GM21723 (cell line): ENCODE measurements around the gene PPP4R1.
"Not testable (repeated sequence)": the region's sequence is repeated elsewhere in the genome, so short reads cannot be mapped to it uniquely, and the experiment has no call there.

Experiments
- ATAC-seq: cut with Tn5 transposase; IDR thresholded peaks from one replicate; pipeline ENCODE4 v1.9.1; 2021; ENCODE audit warnings: mild to moderate bottlenecking, moderate library complexity; ENCODE audit not compliant: unreplicated experiment

PPP4R1 gene, protein sequence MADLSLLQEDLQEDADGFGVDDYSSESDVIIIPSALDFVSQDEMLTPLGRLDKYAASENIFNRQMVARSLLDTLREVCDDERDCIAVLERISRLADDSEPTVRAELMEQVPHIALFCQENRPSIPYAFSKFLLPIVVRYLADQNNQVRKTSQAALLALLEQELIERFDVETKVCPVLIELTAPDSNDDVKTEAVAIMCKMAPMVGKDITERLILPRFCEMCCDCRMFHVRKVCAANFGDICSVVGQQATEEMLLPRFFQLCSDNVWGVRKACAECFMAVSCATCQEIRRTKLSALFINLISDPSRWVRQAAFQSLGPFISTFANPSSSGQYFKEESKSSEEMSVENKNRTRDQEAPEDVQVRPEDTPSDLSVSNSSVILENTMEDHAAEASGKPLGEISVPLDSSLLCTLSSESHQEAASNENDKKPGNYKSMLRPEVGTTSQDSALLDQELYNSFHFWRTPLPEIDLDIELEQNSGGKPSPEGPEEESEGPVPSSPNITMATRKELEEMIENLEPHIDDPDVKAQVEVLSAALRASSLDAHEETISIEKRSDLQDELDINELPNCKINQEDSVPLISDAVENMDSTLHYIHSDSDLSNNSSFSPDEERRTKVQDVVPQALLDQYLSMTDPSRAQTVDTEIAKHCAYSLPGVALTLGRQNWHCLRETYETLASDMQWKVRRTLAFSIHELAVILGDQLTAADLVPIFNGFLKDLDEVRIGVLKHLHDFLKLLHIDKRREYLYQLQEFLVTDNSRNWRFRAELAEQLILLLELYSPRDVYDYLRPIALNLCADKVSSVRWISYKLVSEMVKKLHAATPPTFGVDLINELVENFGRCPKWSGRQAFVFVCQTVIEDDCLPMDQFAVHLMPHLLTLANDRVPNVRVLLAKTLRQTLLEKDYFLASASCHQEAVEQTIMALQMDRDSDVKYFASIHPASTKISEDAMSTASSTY

DNA sequence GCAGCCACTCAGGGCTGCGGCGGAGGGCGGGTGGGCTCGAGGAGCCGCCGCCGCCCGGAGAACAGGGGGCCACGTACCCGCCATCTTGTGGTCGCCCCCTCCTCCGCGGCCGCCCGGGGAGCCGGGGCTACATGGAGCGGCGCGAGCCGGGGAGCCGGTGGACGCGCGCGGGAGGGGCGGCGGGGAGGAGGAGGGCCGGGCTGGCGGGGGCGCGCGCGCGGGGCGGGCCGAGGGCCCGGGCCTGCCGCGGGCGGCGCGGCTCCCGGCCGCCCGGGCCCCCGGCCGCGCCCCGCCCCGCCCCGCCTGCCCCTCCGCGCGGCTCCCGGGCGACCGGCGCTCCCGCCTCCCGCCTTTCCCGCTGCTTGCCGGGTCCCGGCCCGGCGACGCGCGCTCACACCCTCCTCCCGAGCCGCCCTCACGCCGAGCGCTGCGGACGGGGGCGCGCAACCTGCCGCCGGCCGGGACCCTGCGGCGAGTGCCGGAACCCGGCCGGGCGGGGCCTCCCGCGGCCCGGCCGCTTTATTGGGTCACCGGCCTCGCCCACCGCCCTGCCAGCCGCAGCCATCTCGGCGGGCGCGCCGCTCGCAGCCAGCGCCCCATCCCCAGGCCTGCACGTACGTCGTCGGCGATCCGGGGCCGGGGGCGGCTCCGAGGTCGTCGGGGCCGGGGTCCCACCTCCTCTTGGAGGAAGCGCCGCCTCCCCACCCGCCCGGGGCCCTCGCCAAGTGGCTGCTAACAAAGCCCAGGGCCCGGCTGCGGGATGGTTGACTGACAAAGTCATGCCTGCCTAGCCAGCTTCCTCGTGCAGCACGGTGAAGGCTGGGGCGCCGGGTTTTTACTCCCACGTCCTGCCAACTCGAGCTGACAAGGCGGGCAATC, at the start of gene PPP4R1:
Gene PPP4R1, minus strand, starts transcription at position 159 of the 879 bp plus-strand sequence. Its CDS starts 75 bp downstream, at position 84.
- ATAC-seq: peak; percentile 56

DNA sequence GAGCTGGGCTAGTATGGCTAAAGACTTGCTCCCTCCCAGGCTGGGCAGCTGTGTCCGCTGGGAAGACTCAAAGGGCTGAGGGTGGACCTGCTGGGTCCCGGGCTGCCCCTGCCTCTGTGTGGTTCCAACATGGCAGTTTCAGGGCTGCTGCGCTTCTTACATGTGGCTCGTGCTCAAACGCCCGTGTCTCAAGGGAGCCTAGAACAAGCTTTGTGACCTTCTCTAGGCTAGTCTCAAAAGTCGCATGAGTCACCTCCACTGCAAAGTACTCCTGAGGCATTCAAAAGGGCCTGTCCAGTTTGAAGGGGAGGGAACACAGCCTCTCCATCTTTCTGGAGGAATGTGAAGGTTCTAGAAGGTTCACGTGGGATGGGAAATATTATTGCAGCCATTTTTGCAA, 49.0 kb upstream of the PPP4R1 start:
- ATAC-seq: no peak

DNA sequence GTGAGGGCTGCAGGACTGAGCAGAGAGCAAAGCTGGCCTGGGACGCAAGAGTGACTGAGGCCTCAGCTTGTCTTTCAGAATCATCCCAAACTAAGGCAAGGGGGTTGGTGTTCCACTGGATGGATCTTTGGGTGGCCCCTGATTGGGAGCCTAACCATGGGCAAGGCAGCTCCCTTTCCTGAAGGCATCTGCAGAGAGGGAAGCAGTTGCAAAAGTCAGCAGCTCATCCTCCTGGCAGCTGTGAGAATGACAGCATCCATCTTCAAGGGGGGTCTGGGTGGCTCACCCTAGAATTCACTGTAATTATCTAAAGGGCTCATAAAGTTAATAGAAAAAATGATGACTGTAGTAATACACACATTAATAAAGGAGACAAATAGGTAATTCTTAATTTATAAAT, 47.2 kb upstream of the PPP4R1 start:
- no peak for ATAC-seq

DNA sequence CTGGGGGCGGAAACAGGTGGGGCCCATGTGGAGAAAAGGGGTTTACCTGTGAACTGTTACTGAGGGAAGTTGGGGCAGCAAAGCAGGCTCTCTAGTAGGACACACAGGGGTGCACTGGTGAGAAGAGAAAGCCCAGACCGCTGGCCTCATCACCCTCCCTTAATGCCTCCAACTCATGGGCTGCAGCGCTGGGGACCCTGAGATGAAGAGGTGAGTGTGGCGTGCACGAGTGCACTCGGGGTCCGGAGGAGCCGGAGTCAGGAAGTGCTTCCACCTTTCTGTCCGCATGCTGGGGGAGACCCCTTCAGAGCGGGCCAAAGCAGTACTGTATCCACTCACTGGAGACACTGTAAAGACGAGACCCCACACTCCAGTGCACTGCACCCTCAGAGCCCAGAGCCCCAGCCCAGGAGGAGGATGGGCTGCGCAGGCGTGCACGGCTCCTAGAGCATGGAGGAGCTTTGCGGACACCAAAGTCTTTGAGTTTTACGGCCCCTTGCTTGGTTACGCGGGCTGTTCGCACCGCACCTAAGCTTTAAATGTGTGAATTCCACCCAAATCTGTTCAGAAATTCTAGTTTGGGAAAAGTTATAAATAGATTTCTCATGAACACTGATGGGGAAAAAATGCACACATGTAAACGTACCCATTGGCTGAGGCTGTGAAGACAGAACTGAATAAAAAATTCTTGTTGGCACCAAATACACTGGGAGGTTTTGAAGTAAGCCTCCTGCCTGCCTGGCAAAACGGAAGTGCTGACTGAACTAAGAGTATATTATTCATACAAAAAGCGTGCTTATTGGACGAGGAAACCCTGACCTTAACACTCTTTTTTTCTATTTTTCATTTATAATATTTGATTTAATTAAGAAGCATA, 45.4 kb upstream of the PPP4R1 start:
- ATAC-seq: no peak

DNA sequence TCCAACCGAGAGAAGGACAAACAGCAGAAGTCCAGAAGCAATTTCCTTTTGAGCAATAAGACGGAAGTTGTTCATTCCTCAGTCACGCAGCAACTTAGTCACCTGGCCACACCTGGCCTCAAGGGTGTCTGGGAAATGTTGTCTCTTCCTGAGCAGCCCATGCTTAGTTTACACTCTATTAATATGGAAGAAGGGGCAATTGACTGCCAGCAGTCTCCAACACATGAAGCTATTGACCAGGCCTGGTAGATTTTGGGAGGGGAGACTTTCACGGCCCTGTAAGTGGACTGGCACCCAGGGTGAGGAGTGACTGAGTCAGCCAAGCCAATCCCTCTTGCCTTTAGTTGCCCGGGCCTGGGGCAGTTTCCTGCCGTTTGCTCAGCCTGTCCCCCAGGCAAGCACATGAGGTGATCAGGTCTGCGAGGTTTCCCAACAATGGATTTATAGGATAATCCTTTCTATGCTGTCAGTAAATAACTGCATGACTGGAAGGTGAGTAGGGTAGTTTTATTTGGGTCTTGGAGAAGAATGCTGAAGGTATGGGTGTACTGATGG, 43.8 kb upstream of the PPP4R1 start:
- ATAC-seq: no peak

DNA sequence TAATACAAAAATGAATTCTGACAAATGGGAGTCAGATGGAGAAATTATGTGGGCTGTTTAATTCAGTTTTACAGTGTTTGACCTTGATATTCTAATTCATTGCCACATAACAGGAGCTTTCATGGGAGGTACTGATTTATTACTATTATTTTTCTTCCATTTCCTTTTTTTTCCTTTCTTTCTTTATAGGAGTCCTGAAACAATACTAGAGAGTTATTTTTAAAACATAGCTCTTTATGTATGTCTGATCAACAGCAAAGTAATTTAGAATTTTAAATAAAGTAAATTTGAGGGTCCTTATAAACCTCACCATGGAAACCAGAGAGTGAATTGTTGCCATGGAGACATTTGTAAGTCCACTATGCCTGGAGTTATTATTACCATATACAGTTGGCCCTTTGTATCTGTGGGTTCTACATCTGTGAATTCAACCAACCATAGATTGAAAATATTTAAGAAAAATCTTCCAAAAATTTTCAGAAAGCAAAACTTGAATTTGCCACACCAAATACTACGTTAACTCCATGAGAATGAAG, 40.9 kb upstream of the PPP4R1 start:
- ATAC-seq: no peak

DNA sequence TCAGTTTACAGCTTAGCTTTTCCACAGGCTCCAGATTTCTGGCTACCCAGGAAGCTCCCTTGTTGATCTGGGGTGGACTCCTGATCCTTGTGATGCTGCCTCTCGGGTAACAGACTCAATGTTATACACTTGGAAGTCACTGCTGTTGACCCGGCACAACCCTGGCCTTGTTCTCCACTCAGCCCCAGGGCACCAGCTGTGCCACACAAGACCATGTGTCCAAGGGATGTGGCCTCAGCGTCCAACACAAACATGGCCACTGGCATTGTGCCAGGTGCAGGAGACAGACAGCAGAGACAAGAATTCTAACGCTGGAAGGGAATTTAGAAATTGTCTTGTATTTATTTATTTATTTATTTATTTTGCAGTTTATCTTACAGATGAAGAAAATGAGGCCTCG, 39.0 kb upstream of the PPP4R1 start:
- no peak for ATAC-seq

DNA sequence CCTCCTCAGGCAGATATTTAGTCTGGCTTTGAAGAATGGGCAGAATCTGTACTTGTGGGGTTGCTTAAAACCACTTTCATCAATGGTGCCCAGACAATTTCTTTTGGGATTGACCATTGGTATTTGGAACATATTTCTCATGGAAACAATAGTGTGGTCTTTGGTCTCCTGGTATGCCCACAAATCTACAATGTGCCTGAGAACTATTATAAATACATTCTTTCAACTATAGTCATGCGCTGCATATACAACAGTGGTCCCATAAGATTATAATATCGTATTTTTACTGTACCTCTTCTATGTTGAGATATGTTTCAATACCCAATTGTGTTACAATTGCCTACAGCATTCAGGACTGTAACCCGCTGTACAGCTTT, 34.8 kb upstream of the PPP4R1 start:
- no peak for ATAC-seq

DNA sequence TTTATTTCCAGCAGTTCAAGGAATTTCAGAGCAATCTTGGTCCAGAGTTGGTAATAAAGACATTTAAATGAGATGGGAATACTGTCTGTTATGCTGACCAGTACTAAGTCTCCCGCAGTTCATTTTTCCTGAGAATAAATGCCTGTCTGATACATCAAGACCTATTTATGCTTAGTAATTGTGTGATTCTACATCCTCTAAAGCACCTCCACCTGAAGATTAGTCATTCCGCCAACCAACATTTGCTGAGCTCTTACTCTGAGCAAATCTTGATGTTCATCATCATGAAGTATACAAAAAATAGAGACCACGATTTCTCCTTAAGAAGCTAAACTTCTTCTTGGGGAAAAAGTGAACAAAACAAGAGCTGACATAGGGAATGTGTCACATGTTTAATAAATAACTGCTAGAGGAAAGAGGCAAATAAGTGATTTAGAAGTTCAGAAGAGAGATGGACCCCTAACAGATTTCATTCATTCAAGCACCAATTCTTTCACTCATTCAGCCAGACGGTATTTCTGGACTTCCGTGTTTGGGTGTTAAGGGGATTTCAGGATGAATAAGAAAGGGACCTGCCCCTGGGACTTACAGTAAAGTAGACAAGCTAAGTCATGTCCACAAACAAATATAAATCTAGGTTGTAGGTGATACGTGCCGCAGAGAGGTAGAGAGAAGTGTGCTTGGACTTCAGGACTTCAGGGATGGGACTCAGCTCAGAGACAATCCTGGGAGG, 34.2 kb upstream of the PPP4R1 start:
- no peak for ATAC-seq

DNA sequence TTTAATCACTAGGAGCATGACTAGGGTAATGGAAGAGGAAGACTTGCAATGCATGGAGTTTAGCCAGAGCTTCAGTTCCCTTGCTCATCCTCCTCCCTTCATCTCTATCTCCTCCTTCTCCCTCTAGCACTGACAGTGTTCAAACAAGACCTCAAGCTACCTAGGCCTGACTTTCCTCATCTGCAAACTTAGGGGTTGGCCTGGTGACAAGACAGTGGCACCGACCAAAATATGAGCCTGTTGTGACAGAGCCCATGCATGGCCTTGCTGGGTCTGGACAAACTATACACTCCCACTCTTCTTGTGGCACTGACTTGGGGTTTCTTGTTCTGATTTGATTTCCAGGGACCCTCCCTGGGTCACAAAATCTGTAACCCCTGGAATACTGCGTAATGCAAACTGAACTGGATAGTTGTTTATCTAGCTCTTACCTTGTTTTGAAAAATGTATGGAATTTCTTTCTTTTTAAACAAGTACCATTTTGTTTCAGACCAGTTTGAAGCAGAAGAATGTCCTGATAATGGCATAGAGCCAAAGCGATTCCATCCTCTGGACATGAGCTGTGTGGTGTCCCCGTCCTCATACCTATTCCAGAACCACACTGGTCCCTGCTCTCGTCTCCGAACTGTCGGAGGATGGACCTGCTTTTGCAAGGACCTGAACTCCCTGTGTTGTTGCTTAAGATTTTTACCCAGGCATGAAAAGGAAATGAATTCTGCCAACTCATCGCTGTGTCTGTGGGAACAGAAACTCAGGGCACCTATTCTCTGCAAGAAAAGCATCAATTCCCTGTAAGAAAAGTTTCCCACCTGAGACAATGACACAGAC, 33.4 kb upstream of the PPP4R1 start:
- no peak for ATAC-seq

DNA sequence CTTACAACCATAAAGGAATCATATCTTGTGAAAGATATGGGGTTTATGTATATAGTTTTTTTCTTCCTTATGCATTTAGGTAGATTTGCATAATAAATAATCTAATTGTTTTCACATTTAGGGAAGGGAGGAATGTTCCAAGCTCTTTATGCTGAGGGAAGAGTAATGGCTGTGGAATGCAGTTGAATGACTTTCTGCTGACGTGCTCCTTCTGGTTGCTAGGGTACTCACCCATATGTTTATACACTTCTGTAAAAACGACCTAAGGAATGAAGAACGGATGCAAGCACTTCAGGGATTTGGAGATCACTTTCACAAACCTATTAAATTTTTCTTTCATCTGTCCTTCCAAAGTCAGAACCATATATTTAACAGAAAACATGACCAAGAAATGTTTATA, 29.2 kb upstream of the PPP4R1 start:
- no peak for ATAC-seq

DNA sequence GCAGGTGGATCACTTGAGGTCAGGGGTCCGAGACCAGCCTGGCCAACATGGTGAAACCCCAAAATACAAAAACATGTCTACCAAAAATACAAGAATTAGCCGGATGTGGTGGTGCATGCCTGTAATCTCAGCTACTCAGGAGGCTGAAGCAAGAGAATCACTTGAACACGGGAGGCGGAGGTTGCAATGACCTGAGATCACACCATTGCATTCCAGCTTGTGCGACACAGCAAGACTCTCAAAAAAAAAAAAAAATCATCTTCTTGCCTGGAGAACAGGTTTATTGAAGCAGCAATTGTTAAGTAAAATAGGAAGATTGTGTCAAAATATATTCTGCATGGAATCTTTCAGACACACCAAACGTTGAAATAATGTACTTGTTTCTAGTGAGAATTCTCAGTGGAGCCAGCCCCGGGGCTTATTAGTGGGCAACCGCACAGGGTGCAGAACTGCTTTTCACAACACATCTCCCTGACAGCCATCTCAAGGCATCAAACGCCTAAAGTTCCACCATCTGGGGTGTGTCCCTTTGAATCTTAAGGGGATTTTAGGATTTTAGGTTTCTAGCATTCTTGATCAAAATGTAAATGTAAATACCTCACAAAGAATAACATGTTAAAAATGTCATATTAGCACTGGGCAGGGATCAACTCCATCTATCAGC, 28.6 kb upstream of the PPP4R1 start:
- ATAC-seq: no peak

DNA sequence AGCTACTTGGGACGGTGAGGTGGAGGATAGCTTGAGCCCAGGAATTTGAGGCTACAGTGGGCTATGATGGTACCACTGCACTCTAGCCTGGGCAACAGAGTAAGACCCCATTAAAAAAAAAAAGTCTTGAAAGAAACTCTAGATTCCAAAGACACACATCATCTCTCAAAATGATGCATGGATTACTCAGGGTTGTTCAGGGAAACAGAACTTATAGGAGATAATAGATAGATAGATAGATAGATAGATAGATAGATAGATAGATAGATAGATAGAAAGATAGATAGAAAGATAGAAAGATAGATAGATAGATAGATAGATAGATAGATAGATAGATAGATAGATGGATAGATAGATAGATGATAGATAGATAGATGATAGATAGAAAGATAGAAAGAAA, 26.7 kb upstream of the PPP4R1 start:
- not testable (repeated sequence) for ATAC-seq

DNA sequence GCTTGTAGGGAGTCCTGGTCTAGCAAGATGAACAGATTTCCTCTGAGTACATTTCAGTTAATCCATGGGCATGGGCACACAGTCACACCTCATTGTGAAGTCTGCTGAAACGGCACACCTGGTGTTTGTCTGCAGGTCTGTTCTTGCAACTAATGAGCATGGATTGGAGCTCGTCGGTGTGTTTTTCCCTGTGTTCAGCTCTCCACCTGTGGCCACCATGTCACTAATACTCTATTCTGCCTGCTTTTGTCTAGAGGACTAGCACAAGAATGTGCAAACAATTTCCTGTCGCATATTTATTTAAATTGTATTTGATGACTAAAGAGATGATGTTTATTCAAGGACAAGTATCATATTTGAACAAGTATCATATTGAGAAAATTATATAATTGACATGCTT, 24.5 kb upstream of the PPP4R1 start:
- no peak for ATAC-seq

DNA sequence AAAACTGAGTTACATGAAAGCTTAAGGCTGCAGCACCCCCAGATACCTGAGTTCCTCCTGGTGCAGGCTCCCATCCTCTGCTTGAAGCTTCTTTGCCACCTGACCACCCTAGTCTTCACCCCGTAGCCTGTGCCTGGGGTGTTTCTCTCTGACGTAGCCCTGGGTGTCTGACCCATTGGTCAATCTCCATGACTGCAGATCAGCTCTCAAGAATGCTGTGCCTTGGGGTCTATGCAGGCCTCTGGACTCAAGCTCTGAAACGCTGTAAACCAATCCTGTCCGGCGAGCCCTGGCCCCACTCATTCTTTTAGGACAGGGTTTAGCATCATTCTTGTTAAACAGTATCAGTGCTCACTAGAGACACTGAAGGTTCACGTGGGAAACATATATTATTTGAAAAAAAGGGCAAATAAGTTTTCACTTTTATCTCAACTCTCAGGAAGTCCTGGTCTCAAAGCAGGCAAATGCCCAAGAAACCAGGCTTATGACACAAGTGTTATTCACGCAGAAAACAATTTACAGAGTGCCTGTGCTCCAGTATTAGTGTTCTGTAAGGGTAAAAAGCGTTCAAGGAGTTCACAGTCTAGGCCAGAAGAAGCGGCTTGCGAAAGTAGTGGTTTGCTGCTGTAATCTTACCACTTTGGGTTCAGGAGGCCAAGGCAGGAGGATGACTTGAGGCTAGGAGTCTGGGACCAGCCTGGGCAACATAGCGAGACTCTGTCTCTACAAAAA, 22.8 kb upstream of the PPP4R1 start:
- no peak for ATAC-seq

DNA sequence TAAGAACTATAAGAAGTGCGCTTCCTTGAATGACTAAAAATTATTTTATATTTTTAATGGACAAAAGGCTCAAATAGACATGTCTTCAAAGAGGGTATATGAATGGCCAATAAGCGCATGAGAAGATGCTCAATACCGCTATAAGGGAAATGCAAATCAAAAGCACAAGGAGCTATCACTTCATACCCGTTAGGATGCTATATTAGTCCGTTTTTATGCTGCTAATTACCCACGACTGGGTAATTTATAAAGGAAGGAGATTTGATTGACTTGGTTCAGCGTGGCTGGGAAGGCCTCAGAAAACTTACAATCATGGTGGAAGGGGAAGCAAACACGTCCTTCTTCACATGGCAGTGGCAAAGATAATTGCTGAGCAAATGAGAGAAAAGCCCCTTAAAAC, 20.5 kb upstream of the PPP4R1 start:
- ATAC-seq: no peak
